AG04450 (cell line): ENCODE results near the gene FXYD1. TPM values are rescaled to one million over a fixed set of nuclear protein-coding genes. Genes with fewer than 3 reads are reported as not detected.

Source experiments
- CTCF ChIA-PET: fragments of 300-600, 350-600 bp; formaldehyde crosslinking; extraction: SDS; loops from one replicate; lab custom pipeline; 2022; ENCODE audit warnings: antibody characterized with exemption, inconsistent platforms; lab: Charles Lee
- POLR2A ChIA-PET: fragments of 350-600 bp; formaldehyde crosslinking; extraction: SDS; loops from one replicate; lab custom pipeline; 2021; ENCODE audit warnings: antibody characterized with exemption, inconsistent platforms; lab: Yijun Ruan, JAX
- DNase-seq: peaks from one replicate; pipeline ENCODE4 v3.0.0-alpha.2; 2011; ENCODE audit warnings: low read depth, low spot score
- H3K27ac ChIP-seq: one replicate; pipeline ENCODE4 v1.5.1; 2012; ENCODE audit warnings: low read depth, low read length, control low read depth
- H3K27me3 ChIP-seq: one replicate; pipeline ENCODE4 v1.6.0; 2012; ENCODE audit warnings: low read length; ENCODE audit not compliant: control insufficient read depth, insufficient read depth
- H3K4me3 ChIP-seq: 2 replicates; pipeline ENCODE4 v1.5.1; 2011; ENCODE audit warnings: mild to moderate bottlenecking, low read depth, low read length, control low read depth
- H3K9me3 ChIP-seq: 2 replicates; pipeline ENCODE4 v1.5.1; 2012; ENCODE audit warnings: low read length; ENCODE audit not compliant: control insufficient read depth, insufficient read depth
- polyA plus RNA-seq: library from polyadenylated mRNA; depleted of rRNA; stranded (reverse); fragments of >200 nt; gene quantifications from 2 replicates; pipeline ENCODE4 v1.2.3, GENCODE V29; 2011
- TF ChIP-seq, protein P1 (sequence below): IDR thresholded peaks from 2 replicates; pipeline ENCODE4 v1.5.1; 2011; ENCODE audit warnings: low read depth, low read length, control low read depth, inconsistent platforms

FXYD1 gene
- polyA plus RNA-seq, 1 experiment = 1.3 TPM

GRCh38 chr19:35160629-35161433 is 22.2 kb downstream of the FXYD1 start:
- DNase-seq = no peak
- H3K4me3 ChIP-seq = no peak overlapping the region
- TF ChIP-seq, protein P1, sequence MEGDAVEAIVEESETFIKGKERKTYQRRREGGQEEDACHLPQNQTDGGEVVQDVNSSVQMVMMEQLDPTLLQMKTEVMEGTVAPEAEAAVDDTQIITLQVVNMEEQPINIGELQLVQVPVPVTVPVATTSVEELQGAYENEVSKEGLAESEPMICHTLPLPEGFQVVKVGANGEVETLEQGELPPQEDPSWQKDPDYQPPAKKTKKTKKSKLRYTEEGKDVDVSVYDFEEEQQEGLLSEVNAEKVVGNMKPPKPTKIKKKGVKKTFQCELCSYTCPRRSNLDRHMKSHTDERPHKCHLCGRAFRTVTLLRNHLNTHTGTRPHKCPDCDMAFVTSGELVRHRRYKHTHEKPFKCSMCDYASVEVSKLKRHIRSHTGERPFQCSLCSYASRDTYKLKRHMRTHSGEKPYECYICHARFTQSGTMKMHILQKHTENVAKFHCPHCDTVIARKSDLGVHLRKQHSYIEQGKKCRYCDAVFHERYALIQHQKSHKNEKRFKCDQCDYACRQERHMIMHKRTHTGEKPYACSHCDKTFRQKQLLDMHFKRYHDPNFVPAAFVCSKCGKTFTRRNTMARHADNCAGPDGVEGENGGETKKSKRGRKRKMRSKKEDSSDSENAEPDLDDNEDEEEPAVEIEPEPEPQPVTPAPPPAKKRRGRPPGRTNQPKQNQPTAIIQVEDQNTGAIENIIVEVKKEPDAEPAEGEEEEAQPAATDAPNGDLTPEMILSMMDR = no peak
- ChIA-PET POLR2A (interaction anchor here (0.7 kb wide), 1 partner anchor 737 kb away, joined by 3 read pairs; no protein-coding TSS in a partner anchor), CTCF (interaction anchor here (2.0 kb wide), 1 partner anchor 19 kb away, joined by 11 read pairs; no protein-coding TSS in a partner anchor)
- peaks cover 31% of the 10 kb centered on the region for H3K9me3 ChIP-seq
- no peak overlapping the region for H3K27ac ChIP-seq
- no peaks in the 10 kb centered on the region for H3K27me3 ChIP-seq

- ChIA-PET POLR2A (interaction anchor here (0.7 kb wide), 1 partner anchor 736 kb away, joined by 3 read pairs; no protein-coding TSS in a partner anchor), CTCF (interaction anchor here (2.0 kb wide), 1 partner anchor 20 kb away, joined by 11 read pairs; no protein-coding TSS in a partner anchor)
- Histone ChIP-seq H3K4me3 (no peak overlapping the region), H3K27ac (no peak overlapping the region), H3K9me3 (peaks cover 36% of the 10 kb centered on the region), H3K27me3 (no peaks in the 10 kb centered on the region)
- no peak for DNase-seq
- TF ChIP-seq, protein P1 = no peak
Observed at GRCh38 chr19:35161434-35161743, 22.8 kb downstream of the FXYD1 start.

DNA sequence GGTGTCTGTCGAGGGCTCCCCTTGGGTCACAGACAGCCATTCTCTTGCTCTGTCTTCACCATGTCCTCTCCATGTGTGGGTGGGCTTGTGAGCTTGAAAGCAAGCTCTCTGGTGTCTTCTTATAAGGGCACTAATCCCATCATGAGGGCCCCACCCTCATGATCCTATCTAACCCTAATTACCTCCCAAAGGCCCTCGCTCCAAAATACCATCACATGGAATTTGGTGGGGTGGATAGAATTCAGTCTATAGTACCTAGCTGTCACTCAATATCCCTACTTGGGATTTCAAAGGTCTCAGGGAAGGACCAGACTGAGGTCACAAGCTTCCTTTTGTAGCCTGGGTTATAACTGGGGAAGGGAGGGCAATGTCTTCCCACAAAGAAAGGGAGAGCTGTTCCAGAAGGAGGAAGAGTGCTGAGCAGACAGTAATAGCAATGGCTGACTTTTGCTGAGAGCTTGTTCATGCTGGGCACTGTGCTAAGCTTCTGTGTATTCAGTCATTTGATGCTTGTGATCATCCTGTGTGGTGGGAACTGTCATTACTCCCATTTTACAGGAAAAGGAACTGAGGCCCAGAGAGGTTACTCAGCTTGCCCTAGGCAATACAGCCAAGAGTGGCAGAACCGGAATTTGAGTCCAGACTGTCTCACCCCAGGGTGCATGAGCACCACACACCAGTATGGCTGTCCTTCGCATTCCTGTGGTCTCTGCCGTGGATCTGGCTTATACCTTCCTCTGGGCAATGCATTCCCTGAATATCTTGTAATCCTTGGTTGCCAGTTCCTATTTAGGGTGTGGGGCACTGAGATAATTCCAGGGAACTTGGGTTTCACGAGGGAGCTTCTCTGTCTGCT is 24.1 kb downstream of the FXYD1 start:
- no peaks in the 10 kb centered on the region for H3K27me3 ChIP-seq
- no peak for DNase-seq
- ChIA-PET CTCF (no interaction called here), POLR2A (no interaction called here)
- H3K27ac ChIP-seq = no peak overlapping the region
- H3K4me3 ChIP-seq = no peak overlapping the region
- TF ChIP-seq, protein P1 = no peak
- H3K9me3 ChIP-seq = peaks cover 41% of the 10 kb centered on the region

- no peaks in the 10 kb centered on the region for H3K27me3 ChIP-seq
- peaks cover 41% of the 10 kb centered on the region for H3K9me3 ChIP-seq
- ChIA-PET CTCF (no interaction called here), POLR2A (no interaction called here)
- H3K4me3 ChIP-seq = no peak overlapping the region
- no peak for DNase-seq
- no peak overlapping the region for H3K27ac ChIP-seq
- TF ChIP-seq, protein P1 = no peak
Observed at GRCh38 chr19:35164418-35164817, 25.8 kb downstream of the FXYD1 start.
